NCI-H2029 treated with DMSO at 0.1 percent for 48 hours (cell line): ENCODE measurements around the gene ISLR.

Experiments
- DNase-seq: peaks from one replicate; lab custom pipeline; 2025; lab: John Stamatoyannopoulos, UW

The ISLR gene

DNA sequence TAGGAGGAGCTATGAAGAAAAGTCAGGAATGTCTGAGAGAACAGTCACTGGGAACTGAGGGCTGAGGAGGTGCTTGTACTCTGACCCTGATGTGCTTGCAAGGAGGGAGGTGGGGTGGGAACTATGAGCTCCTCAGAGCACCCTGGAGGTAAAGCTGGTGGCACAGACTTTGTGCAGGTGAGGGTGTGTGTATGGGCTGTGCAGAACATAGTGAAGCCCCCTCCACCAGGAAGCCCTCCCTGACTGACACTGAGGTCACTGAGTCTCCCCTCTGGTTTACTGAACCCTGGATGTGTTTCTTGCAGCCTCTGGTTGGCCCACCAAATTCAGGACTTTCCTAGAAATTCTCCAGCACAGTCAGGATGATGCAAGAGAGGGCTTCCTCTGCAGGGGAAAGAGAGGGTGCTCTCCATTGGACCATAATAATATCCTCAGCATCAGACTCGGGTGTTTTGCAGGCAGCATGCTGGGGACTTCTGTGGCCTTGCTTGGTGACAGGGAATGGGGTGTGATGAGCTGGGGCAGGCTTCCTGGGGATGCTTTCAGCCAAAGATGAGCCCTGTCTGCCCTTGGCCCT, 1.5 kb upstream of the ISLR start:
- DNase-seq, result no peak

DNA sequence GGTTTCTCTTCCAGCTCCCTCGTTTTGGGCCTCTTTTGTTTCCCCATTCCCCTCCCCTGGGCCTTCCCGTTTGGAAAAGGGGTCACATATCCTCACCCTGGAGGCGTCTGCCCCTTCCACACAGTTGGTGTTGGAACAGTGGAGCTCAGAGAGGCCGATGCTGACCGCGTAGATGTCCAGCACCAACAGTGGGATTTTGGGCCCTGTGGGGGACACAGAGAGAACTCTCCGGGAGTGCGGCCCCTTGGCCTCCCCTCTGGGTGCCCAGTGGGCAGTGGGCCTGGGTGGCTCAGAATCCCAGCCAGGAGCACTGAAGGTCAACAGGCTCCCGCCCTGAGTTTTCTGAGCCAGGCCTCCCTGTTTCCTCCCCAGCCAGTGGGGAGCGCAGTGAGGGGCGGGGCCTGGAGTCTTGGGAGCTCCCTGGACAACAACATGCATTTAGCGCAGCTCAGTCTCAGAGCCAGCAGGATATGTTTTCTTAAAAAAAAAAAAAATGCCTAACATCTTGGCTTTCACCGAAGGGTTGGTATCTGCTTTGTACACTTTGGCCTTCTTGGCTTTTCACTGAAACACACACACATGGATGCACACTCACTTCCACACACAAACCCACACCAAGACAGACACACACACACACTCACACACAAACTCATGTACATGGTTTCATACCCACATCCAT, 670 bp upstream of the ISLR start:
- no peak for DNase-seq

DNA sequence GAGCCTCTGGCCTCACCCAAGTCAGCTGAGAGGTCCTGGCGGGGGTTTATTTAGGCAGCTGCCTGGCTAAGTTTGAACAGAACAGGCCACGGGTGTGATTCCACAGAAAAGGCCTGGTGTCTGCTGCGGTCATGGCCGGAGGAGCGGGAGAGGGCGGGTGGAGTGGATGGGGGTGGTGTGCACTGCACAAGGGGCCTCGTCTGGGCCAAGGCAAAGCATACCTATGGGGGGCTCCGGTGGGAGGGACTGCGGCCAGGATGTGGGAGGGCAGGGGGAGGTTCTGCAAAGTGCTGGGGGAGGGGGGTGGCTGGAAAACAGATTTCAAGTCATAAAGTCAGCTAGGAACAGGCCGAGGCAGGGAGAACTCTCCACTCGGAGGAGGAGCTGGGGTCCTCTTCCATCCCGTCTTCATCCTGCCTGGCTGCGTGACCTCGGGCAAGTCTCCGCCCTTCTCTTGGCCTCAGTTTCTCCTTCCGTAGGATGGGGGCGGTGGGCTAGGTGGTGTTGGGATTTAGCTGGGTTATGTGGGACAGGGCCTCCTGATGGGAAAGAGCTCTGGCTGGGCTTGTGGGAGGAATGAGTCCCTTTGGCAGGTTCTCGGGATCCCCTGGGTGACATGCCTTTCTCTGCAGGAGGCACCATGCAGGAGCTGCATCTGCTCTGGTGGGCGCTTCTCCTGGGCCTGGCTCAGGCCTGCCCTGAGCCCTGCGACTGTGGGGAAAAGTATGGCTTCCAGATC, 878 bp downstream of the ISLR start:
- DNase-seq, result no peak

DNA sequence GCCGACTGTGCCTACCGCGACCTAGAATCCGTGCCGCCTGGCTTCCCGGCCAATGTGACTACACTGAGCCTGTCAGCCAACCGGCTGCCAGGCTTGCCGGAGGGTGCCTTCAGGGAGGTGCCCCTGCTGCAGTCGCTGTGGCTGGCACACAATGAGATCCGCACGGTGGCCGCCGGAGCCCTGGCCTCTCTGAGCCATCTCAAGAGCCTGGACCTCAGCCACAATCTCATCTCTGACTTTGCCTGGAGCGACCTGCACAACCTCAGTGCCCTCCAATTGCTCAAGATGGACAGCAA, 1.4 kb downstream of the ISLR start:
- no peak for DNase-seq

DNA sequence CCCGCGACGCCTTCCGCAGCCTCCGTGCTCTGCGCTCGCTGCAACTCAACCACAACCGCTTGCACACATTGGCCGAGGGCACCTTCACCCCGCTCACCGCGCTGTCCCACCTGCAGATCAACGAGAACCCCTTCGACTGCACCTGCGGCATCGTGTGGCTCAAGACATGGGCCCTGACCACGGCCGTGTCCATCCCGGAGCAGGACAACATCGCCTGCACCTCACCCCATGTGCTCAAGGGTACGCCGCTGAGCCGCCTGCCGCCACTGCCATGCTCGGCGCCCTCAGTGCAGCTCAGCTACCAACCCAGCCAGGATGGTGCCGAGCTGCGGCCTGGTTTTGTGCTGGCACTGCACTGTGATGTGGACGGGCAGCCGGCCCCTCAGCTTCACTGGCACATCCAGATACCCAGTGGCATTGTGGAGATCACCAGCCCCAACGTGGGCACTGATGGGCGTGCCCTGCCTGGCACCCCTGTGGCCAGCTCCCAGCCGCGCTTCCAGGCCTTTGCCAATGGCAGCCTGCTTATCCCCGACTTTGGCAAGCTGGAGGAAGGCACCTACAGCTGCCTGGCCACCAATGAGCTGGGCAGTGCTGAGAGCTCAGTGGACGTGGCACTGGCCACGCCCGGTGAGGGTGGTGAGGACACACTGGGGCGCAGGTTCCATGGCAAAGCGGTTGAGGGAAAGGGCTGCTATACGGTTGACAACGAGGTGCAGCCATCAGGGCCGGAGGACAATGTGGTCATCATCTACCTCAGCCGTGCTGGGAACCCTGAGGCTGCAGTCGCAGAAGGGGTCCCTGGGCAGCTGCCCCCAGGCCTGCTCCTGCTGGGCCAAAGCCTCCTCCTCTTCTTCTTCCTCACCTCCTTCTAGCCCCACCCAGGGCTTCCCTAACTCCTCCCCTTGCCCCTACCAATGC, 2.0 kb downstream of the ISLR start:
- DNase-seq, result no peak

DNA sequence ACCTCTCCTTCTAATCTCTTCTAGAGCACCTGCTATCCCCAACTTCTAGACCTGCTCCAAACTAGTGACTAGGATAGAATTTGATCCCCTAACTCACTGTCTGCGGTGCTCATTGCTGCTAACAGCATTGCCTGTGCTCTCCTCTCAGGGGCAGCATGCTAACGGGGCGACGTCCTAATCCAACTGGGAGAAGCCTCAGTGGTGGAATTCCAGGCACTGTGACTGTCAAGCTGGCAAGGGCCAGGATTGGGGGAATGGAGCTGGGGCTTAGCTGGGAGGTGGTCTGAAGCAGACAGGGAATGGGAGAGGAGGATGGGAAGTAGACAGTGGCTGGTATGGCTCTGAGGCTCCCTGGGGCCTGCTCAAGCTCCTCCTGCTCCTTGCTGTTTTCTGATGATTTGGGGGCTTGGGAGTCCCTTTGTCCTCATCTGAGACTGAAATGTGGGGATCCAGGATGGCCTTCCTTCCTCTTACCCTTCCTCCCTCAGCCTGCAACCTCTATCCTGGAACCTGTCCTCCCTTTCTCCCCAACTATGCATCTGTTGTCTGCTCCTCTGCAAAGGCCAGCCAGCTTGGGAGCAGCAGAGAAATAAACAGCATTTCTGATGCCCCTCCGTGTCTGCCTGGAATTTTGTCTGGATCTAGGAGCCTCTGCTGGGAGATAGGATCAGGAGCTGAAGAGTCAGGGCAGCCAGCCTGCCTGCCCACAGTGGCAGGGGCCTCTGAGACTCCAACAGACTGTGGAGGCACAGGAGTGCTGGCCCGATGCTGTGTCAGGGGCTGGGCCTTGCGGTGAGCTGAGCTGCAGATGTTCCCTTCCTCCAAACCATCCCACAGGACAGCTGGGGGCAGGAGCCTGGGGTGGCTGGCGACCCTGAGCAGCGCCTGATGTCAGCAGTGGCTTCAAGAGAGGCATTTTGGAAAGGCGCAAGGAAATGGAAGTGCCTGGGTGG, 3.0 kb downstream of the ISLR start:
- no peak for DNase-seq

DNA sequence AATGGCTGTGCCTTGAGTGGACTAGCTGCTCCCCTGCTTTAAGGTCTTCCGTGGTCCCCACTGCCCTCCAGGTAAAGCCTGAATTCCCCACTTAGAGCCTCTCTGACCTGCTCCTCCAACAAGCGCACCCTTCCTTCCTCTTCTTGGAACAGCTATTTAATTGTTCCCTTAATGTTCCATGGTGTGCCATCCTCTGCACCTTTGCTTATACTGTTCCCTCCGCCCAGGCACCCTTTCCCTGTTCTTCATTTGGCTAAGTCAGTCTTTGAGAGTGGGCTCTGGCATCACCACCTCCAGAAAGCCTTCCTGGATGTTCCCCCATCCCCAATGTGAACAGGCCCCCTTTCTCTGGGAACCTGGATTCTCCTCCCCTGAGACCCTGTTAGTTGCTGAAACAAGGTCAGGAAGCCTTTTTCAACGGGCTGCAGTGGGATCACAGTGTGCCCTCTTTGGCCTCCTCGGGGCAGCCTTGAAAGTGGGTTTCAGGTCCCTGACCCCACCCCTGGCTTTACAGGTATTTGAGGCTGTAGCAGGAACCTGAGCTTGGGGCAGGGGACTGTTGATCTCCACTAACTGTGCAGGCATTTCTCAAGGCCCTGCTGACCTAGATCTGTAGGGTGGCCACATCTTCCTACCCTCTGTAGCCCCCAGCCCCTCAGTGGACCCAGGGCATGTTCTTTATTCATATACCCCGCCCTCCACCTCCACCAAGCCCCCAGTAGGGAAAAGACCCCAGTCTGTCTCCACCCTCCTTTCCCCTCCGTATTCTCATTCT, 5.0 kb downstream of the ISLR start:
- DNase-seq, result no peak

DNA sequence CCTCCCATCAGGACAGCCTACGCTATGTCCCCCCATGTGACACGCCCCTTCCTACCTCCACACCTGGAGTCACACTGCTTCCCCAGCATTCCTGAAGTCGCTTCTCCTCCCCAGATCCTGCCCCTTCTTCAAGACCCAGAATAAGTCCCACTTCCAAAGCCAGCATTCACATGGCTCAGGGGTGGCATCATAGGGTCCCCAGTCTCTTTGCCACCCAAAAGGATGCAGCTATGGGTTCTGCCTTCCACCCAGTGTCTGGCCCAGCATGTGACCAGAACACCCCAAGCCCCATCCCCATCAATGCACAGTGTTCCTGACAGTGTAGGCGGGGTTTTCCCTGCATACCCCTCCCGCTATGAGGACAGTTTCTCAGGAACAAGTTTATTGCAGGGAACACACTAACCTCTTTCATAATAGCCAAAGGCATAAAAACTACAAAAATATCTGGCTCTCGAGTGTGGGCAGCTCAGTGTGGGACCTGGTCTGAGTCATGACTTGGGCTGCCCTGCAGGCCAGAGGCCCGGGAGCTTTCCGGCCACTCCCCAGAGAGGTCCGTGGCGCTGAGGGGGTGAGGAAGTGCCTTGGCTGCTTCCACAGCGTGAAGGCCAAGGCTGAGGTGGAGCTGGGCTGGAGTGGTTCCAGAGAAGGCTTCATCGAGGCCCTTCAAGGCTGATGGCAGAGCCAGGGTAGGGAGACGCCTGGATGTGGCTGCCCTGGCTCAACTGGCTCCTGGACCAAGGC, 5.8 kb downstream of the ISLR start:
- no peak for DNase-seq

DNA sequence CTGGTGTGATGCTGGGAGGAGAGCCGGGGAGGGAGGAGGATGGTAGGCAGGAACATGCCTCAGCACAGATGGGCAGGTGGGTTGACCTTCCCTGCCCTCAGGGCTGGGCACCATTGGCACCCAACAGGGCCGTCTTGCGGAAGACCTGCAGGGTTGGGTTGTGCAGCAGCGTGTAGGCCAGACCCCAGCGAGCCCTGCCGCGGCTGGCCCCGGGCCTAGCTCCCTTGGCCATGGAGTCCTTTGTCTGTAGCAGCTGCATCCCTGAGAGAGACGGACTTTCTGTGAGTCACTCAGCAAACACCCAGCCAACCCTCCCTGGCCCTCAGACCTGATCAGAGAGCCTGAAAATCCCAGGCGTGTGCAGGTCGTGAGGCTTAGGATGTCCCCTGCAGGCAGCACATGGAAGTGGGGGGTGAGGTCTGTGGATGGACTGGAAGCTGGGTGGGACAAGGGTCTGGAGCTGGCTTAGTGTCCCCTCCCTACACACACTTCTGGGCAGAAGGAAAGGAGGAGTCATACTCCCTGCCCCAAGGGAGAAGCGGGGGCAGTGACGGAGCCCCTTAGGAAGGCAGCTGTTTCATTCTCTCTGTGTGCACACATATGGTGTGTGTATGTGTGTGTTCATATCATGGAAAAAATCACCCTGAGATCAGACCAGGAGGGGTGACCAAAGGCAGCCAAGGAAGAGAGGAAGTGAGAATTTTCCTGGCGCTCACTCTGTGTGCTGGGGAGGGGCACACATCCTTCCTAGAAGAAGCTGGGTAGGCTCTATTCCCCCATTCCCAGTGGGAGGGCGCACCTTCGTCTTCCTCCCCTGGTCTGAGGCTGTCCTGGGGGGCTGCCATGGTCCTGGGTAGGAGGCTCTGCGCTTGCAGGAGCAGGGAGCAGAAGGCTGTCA, 6.7 kb downstream of the ISLR start:
- DNase-seq, result no peak

DNA sequence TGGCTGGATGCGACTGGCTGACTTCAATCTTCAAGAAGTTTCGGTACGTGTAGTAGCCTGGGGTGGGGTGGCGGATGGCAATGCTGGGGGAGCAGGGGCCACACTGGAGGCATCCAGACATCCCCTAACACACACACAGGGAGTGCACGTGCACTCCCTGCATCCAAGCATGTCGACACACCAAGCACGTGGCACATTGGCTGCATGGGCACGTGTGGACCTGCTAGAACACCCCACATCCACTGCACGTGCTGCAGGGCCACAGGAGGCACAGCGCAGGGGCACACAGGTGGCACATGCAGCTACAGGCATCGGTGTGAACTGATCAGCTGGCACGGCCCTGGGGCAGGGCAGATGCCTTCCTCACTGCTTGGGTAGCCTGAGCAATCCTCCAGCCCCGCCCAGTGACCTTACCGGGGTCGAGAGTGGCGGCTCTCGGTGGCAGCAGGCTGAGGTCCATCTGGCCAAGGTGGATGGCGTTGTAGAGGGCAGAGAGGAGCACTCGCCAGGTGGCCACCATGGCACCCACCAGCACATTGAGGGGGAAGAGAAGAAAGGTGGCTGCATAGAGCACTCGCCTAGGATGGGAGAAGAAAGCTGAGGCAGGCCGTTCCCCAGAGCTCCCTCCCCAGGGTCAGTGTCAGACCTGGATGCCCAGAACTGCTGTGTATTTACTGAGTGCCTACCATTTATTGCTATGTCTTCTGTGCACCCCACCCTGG, 7.5 kb downstream of the ISLR start:
- no peak for DNase-seq

DNA sequence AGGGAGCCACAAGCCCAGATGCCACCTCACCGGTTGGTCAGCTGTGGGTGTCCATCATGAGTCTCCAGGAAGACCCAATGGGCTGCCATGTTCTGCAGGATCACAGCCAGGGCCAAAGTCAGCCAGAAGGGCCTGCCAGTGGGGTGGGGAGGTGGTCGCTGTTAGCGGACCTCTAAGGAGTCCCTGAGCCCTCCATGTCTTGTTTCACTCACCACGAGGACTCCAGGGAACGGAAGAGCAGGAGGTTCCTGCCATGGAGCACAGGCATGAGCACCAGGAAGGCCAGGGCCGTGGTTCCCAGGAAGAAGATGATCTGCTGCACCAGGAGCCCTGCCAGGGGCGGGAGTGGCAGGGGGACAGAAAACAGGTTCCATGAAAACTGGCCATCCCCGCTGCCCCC, 8.6 kb downstream of the ISLR start:
- no peak for DNase-seq

DNA sequence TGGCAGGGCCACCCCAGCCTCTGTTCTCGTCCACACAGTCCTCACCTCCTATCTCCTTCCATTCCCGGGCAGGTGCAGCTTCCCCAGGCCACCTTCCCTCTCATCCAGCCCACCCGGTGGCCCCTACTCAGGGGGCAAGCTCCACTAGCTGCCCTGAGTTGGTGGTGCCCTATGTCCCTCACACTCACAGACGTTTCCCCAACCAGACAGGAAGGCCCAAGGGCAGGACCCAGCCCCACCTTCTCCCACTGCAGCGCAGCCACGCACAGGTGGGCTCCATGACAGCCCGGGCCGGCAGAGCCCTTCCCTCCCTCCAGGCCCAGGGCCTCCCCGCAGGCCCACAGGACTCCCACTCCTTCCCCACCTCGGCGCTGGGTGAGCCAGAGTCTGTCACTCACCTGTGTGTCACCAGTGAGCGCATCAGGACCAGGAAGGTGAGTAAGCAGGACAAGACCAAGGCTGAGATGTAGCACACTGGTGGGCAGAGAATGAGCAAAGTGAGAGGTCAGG, 11.1 kb downstream of the ISLR start:
- no peak for DNase-seq

DNA sequence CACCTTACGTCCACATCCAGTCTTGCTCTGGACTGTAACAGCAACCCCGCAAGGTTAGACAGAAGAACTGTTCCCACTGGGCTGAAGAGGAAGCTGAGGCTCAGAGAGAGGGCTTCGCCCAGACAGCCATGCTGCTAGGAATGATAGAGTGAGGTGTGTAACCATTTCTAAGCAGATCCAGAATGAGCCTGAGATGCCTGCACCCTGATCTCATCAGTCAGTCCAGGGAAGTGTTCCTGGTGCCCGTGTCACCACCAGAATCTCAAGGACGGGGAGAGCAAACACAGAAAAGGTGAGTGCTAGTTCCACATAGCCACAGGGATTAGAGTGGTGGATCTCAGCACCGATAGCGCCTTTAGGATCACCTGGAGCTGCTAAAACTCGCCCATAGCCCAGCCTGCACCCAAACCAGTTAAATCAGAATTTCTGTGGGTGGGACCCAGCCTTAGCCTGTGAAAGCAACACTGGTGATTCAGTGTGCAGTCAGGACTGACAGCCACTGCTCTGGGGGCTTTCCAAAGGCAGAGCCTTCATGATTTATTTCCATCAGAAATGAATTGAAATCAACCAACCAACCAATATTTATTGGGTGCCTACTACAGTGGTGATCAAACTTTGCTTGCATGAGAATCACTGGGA, 12.3 kb downstream of the ISLR start:
- DNase-seq, result no peak

DNA sequence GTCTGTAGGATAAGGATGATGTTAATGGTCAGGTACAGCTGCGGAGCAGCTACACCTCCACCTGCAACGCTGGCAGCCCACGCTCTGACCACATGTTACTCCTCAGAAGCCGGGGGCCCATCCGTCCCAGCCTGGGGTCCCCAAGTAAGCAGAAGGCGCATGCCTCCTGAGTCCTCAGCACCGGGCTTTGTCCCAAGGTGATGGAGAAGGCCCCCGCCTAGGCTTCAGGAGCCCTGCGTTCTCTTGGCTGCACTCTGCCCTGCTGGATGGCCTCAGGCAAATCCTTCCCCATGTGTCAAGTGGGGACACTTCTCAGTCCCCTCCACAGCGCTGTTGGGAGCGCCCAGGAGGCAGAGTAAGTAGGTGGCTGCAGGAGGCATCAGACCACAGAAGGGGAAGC, 14.7 kb downstream of the ISLR start:
- DNase-seq, result no peak

DNA sequence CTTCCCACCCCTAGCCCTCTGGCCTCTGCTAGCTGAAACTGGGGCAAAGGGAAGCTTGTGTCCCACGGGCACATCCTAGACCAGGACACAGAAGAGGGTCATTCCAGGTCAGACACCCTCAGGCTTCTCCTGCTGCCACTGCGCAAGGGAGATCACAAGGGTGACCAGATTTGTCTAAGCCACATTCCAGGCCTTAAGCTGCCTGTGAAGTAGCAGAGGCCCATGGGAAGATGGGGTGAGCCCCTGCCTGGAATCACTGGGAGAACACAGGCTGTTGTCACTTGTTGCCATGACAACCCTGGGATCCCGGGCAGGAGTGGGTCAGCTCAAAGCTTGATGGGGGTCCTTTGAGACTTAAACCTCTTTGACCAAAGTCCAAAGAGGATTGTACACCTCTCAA, 18.3 kb downstream of the ISLR start:
- DNase-seq, result no peak

DNA sequence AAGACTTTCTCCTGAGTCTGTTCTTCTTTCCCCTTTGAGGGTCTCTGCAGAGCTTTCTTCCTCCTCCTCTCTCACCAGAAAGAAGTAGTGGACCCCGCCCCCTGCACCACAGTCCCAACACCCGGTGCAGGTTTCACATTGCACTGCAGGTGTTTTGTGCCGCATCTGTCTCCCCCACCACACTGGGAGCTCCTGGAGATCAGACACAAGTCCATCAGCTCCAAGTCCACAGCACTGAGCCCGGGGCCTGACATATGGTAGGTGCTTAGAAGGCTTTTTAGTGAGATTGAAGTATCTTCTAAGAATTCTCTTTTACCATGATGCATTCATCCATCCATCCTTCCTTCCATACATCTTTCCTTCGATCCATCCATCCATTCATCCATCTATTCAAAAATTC, 19.2 kb downstream of the ISLR start:
- DNase-seq, result no peak

DNA sequence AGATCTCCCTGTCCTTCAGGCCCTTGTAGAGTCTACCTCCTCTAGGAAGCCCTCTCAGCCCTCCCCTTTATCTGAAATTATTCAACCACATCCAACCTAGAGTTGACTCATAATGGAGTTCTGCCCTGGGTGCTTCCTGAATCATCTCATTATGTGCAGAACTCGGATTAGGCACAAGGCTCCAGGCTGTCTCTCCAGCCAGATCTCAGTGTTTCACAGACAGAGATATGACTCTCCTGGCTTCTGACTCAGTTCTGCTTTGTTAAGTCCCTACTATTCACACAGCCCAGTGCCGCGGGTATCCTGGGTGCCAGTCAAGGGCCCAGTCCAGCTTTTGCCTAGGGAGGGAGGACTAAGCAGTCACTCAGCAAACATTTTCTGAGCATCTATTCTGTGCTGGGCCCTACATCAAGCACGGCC, 19.8 kb downstream of the ISLR start:
- DNase-seq, result no peak

DNA sequence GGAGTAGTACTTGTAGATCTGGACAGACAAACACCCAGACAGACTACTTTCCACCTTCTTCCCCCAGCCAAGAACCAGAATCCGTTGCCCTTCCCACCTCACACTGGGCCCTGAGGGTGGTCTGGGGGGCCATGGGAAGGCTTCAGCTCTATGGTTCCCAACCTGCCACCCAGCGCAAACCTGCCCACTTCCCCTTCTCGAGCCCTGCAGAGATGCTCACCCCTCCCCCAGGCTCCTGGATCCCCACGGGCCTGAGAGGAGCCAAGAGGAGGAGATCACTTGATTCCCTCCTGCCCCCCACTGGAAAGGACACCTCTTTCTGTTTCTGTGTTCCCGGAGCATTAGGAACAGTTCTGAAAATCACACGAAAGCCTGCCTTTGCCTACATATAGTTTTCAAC, 20.4 kb downstream of the ISLR start:
- DNase-seq, result no peak
